ENCODE data around the gene DYRK1A.

GRCh38 chr21:37574316-37574715 lies 207.7 kb downstream of the DYRK1A start:
- TF ChIP-seq POLR2A (IDR thresholded peaks at IDR 0.05) (no peak), CTCF (IDR thresholded peaks at IDR 0.05) (no peak)

Measured in heart left ventricle (tissue), 13 donors.